H1 (cell line): ENCODE measurements around the gene ZDHHC24. TPM values are rescaled to one million over a fixed set of nuclear protein-coding genes. Genes with fewer than 3 reads are reported as not detected.
A peak's percentile ranks its signal among the peaks of the same experiment; 100 is the strongest.

Experiments used
- CEBPB ChIP-seq: IDR thresholded peaks from 2 replicates; pipeline ENCODE4 v1.6.1; 2012; ENCODE audit warnings: low read depth, low read length
- POLR2AphosphoS5 ChIP-seq: IDR thresholded peaks from 2 replicates; pipeline ENCODE4 v1.6.1; 2011; ENCODE audit warnings: low read depth, low read length
- RAD21 ChIP-seq, 2 experiments: IDR thresholded peaks in 1 of 2; conservative IDR thresholded peaks in 1 of 2; 2 replicates each; pipeline ENCODE4 v1.6.1; 2011; ENCODE audit warnings: low read depth in 2 of 2, low read length in 2 of 2, improper control_type of control experiment in 1 of 2, inconsistent platforms in 1 of 2, mild to moderate bottlenecking in 1 of 2, moderate library complexity in 1 of 2
- polyA plus RNA-seq, 7 experiments: library from polyadenylated mRNA; depleted of rRNA in 3 of 7; stranded (reverse) in 5 of 7; unstranded in 2 of 7; fragments of >200 nt in 5 of 7; fragments of 200-250 nt in 2 of 7; gene quantifications; 1 replicate in 5 of 7; 2 replicates in 1 of 7; 4 replicates in 1 of 7; pipeline versions ENCODE4 v1.2.1 to v1.2.3, GENCODE V29; 2011 to 2013; ENCODE audit warnings: missing spikeins in 2 of 7, mixed read lengths in 2 of 7
- total RNA-seq: library from RNA; stranded (reverse); fragmentation: NEBNext Ultra II Directional; extraction: Animal tissue kit (Norgen Biotek cat#: 25700); gene quantifications from 2 replicates; pipeline ENCODE4 v1.2.1, GENCODE V29; 2021
- TF ChIP-seq, protein P1 (sequence below): fragments of 300-600 bp; sonication (generic); IDR thresholded peaks from 2 replicates; pipeline ENCODE4 v1.7.1; 2012; ENCODE audit warnings: low read length, moderate library complexity, mild to moderate bottlenecking, inconsistent platforms; ENCODE audit not compliant: insufficient replicate concordance
- TF ChIP-seq, protein P2 (sequence below): IDR thresholded peaks from 2 replicates; pipeline ENCODE4 v1.6.1; 2012; ENCODE audit warnings: inconsistent platforms
- TF ChIP-seq, protein P3 (sequence below), 3 experiments: IDR thresholded peaks; 1 replicate in 2 of 3; 2 replicates in 1 of 3; pipeline versions ENCODE4 v1.5.1 to v1.6.1; 2011; ENCODE audit warnings: low read length in 3 of 3, mild to moderate bottlenecking in 3 of 3, inconsistent platforms in 2 of 3, low read depth in 1 of 3, moderate library complexity in 1 of 3; ENCODE audit not compliant: insufficient read depth in 1 of 3; ENCODE audit errors: control extremely low read depth in 1 of 3

Gene ZDHHC24
- total and polyA plus RNA-seq, 2 of the 8 experiments (the other 6 are each of a cell fraction or from before 2014, with no cell fraction given): 8.4 to 9.7 TPM

DNA sequence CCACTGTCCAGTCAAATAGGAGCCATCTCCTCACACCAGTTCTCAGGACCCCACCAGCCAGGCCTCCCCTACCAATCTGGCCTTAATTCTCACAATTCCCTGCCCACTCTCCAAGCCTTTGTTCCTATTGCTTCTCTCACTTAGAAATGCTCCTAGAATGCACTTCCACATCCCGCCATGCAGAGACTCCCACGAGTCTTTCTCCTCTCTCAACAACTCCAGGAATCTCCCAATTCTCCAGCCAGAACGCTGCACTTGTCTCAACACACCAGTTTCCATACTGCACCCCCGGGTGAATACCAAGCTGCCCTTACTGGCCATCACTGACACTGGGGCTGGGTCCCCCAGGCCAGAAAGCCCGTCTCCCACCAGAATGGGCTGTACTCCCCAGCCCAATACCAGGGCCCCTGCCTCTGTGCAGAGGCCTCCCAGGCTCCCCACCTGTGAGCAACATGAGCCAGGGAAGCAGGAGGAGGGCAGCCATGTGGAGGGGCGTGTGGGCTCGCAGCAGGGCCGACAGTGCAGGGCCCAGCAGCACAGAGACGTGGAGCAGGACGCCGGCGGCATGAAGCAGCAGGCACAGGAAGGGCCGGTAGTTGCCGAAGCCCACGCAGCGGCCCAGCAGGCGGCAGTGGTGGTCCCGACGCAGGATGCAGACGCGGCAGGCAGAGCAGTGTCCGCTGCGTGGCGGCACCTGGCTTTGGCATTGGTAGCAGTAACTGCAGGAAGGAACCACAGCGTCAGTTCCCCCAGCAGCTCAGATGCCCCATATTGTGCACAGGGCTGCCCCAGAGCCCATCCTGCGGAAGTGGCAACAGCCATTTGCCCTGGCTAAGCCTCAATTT lies 2.4 kb downstream of the ZDHHC24 start (continued):
- TF ChIP-seq, protein P1, sequence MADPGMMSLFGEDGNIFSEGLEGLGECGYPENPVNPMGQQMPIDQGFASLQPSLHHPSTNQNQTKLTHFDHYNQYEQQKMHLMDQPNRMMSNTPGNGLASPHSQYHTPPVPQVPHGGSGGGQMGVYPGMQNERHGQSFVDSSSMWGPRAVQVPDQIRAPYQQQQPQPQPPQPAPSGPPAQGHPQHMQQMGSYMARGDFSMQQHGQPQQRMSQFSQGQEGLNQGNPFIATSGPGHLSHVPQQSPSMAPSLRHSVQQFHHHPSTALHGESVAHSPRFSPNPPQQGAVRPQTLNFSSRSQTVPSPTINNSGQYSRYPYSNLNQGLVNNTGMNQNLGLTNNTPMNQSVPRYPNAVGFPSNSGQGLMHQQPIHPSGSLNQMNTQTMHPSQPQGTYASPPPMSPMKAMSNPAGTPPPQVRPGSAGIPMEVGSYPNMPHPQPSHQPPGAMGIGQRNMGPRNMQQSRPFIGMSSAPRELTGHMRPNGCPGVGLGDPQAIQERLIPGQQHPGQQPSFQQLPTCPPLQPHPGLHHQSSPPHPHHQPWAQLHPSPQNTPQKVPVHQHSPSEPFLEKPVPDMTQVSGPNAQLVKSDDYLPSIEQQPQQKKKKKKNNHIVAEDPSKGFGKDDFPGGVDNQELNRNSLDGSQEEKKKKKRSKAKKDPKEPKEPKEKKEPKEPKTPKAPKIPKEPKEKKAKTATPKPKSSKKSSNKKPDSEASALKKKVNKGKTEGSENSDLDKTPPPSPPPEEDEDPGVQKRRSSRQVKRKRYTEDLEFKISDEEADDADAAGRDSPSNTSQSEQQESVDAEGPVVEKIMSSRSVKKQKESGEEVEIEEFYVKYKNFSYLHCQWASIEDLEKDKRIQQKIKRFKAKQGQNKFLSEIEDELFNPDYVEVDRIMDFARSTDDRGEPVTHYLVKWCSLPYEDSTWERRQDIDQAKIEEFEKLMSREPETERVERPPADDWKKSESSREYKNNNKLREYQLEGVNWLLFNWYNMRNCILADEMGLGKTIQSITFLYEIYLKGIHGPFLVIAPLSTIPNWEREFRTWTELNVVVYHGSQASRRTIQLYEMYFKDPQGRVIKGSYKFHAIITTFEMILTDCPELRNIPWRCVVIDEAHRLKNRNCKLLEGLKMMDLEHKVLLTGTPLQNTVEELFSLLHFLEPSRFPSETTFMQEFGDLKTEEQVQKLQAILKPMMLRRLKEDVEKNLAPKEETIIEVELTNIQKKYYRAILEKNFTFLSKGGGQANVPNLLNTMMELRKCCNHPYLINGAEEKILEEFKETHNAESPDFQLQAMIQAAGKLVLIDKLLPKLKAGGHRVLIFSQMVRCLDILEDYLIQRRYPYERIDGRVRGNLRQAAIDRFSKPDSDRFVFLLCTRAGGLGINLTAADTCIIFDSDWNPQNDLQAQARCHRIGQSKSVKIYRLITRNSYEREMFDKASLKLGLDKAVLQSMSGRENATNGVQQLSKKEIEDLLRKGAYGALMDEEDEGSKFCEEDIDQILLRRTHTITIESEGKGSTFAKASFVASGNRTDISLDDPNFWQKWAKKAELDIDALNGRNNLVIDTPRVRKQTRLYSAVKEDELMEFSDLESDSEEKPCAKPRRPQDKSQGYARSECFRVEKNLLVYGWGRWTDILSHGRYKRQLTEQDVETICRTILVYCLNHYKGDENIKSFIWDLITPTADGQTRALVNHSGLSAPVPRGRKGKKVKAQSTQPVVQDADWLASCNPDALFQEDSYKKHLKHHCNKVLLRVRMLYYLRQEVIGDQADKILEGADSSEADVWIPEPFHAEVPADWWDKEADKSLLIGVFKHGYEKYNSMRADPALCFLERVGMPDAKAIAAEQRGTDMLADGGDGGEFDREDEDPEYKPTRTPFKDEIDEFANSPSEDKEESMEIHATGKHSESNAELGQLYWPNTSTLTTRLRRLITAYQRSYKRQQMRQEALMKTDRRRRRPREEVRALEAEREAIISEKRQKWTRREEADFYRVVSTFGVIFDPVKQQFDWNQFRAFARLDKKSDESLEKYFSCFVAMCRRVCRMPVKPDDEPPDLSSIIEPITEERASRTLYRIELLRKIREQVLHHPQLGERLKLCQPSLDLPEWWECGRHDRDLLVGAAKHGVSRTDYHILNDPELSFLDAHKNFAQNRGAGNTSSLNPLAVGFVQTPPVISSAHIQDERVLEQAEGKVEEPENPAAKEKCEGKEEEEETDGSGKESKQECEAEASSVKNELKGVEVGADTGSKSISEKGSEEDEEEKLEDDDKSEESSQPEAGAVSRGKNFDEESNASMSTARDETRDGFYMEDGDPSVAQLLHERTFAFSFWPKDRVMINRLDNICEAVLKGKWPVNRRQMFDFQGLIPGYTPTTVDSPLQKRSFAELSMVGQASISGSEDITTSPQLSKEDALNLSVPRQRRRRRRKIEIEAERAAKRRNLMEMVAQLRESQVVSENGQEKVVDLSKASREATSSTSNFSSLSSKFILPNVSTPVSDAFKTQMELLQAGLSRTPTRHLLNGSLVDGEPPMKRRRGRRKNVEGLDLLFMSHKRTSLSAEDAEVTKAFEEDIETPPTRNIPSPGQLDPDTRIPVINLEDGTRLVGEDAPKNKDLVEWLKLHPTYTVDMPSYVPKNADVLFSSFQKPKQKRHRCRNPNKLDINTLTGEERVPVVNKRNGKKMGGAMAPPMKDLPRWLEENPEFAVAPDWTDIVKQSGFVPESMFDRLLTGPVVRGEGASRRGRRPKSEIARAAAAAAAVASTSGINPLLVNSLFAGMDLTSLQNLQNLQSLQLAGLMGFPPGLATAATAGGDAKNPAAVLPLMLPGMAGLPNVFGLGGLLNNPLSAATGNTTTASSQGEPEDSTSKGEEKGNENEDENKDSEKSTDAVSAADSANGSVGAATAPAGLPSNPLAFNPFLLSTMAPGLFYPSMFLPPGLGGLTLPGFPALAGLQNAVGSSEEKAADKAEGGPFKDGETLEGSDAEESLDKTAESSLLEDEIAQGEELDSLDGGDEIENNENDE: no peak
- TF ChIP-seq RAD21 (IDR thresholded peaks at IDR 0.05 in 1 of 2, conservative IDR thresholded peaks at IDR 0.05 in 1 of 2; ENCODE audit: low read depth in 2 of 2, low read length in 2 of 2) (peak in 1 of 2 experiments; percentile 52; a peak in 2 of 4 replicates), CEBPB (no peak), POLR2AphosphoS5 (no peak)
- TF ChIP-seq, protein P2, sequence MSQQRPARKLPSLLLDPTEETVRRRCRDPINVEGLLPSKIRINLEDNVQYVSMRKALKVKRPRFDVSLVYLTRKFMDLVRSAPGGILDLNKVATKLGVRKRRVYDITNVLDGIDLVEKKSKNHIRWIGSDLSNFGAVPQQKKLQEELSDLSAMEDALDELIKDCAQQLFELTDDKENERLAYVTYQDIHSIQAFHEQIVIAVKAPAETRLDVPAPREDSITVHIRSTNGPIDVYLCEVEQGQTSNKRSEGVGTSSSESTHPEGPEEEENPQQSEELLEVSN: no peak
- TF ChIP-seq, protein P3, sequence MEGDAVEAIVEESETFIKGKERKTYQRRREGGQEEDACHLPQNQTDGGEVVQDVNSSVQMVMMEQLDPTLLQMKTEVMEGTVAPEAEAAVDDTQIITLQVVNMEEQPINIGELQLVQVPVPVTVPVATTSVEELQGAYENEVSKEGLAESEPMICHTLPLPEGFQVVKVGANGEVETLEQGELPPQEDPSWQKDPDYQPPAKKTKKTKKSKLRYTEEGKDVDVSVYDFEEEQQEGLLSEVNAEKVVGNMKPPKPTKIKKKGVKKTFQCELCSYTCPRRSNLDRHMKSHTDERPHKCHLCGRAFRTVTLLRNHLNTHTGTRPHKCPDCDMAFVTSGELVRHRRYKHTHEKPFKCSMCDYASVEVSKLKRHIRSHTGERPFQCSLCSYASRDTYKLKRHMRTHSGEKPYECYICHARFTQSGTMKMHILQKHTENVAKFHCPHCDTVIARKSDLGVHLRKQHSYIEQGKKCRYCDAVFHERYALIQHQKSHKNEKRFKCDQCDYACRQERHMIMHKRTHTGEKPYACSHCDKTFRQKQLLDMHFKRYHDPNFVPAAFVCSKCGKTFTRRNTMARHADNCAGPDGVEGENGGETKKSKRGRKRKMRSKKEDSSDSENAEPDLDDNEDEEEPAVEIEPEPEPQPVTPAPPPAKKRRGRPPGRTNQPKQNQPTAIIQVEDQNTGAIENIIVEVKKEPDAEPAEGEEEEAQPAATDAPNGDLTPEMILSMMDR (IDR thresholded peaks at IDR 0.05; ENCODE audit: control extremely low read depth in 1 of 3, insufficient read depth in 1 of 3, low read depth in 1 of 3, low read length in 3 of 3): peak; percentile 43 to 61 (median 46)
